Measurements from ENCODE around the gene SV2B.
"Not testable (repeated sequence)": the region's sequence is repeated elsewhere in the genome, so short reads cannot be mapped to it uniquely, and the experiment has no call there.

The SV2B gene, protein sequence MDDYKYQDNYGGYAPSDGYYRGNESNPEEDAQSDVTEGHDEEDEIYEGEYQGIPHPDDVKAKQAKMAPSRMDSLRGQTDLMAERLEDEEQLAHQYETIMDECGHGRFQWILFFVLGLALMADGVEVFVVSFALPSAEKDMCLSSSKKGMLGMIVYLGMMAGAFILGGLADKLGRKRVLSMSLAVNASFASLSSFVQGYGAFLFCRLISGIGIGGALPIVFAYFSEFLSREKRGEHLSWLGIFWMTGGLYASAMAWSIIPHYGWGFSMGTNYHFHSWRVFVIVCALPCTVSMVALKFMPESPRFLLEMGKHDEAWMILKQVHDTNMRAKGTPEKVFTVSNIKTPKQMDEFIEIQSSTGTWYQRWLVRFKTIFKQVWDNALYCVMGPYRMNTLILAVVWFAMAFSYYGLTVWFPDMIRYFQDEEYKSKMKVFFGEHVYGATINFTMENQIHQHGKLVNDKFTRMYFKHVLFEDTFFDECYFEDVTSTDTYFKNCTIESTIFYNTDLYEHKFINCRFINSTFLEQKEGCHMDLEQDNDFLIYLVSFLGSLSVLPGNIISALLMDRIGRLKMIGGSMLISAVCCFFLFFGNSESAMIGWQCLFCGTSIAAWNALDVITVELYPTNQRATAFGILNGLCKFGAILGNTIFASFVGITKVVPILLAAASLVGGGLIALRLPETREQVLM

DNA sequence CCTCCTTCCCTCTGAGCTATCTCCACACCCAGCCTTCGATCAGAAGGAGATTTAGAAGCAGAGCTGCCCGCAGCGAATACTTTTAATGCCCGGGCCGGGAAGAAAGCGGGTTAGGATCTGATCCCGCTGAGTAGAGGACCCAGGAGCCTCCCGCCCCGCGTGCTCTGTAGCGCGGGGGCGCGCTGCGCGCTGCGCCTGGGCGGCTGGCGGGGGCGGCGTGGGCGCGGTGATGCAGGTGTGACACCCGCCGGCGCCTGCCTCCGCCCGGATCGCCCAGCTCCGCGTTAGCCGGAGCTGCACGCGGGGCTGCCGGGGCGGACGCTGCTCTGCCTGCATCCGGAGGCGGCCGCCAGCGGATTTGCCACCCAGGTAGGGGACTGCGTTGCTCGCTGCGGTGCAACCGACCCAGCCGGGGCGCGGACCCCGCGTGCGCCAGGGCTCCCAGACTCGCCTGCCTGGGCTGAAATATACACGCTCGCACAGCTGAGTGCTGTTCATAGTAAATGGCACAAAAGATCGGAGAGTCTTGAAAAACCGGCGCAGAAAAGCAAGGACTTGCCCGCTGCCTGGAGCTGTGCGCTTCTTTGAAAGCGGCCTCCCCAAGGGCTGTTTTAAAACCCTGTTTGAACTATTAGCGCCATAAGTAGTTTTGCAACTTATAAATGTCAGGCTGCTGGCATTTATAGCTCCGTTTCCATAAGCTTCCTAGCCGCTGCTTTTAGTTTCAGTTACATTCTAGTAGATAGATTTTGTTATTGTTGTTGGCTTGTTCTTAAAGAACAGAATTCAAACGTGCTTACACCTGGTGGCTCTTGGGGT lies at the start of gene SV2B:
Gene SV2B, plus strand, starts transcription at position 263 of the 819 bp plus-strand sequence. CDS start 126,007 bp downstream, outside the sequence.
- peak; percentile 61 for DNase-seq

DNA sequence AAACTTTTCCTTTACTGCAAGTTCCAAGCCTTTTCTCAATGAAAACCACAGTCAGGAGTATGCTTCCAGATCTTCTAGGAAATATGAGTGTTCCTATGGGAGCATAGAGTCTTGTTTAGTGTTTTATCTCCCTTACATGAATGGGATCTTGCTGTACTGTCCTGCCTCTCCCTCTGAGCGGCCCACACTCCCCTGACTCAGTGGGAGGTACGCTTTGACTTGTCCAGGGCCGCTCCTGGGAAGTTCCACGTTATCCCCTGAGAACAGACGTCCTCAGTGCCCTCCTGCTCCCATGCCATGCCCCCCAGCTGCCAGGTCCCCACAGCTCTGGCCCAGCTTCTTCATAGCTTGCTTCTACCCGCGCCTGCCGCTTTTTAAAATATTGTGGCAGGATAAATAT lies 48.8 kb upstream of the SV2B start:
- DNase-seq, result no peak

DNA sequence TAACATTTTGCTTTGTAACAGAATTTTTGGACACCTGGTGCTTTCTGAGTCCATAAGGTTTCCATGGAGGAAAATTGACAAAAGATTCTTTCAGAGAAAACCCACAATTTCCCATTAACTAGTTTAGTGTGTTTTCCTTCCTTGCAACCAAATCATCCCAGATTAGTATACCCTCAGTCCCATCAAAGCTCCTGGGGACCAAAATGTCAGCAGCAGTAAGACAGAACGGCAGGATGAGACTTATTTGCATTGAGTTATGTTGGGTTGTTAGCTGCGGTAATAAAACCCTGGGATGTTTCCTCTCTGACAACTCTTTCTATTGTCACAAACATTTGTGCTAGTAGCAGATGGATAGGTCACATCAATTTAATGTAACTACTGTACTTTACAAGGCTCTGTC lies 45.2 kb upstream of the SV2B start:
- no peak for DNase-seq

DNA sequence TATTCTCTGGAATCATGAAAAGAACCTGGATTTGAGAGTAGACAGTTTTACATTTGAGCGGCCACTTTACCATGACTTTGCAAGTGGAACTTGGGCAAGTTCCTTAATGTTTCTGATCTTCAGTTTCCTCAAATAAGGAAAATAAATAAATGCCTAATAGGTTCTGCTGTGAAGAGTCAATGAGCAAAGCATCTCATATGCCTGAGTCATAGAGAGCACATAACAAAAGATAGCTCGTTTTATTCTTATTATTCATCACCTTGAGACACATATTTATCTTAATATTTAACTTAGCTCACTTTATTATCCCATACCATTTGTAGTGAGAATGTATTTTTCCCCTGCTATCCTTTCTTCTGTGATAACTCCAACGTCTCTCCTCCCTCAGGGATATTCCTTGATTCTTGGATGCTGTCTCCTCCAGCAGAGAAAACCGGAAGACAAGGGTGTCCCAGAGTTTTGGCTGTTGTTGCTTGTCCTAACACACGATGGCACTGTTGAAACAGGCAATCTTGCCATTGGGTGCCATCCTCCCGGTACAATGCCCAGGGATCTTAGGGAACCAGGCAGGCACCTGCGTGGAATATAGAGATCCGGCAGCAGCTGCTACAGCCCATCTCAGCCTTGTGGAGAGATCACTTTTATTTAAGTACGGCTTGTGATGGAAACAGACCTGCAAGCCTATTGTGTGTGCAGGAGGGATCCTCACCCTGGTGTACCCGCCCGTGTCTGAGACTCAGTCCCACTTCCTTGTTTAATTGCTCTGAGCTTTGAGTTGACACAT lies 44.3 kb upstream of the SV2B start:
- peak; percentile 80 for DNase-seq

DNA sequence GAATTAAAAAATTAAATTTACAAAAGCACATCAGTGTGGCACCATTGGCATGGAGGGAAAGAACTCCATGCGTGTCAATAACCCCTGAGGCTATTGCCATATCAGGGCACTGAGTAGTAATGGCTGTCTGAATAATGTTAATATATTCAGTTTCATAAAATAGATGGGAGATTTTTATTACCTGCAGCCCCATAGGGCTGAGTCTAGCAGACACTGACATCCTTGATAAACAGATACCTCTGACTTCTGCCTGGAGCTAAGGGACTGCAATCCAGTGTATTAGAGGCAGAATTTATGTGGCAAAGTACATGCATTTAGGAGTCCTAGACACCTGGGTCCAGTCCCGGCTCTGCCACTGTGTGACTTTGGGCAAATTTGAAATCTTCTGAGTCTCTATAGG lies 38.8 kb upstream of the SV2B start:
- DNase-seq, result no peak

DNA sequence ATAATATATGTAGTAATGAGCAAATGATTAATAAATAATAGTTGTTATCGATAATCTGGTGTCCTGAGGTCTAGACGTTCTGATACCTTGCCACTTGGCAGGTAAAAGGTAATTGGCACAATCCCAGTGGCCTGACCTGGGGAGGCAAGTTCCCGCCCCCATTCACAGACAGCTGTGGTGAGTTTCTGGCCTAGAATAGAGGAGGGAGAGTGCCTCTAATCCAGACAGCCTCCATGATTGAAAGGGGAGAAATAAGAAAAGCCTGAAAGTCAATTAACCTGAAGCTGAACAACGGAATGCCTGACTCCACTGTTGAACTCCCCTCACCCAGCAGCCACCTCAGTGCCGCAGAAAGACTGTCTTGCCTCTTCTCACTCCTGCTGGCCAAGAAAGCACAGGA lies 38.1 kb upstream of the SV2B start:
- DNase-seq, result no peak

DNA sequence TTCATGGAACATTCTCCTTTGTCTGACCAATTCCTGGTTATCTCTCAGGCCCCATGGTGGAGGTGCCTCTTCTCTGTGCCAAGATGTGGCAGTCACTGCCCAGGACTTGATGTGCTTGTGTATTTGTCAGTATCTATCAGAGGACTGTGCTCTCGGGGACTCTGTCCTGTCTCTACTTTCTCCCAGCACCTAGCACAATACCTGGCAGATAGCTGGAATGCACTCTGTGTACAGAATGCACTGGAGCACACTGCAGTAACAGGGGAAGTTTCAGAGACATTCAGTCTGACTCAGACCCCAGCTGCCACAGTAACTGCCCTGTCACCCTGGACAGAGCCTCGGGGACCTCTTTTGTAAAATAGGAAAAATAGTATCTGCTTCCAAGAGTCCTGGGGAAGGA lies 34.6 kb upstream of the SV2B start:
- DNase-seq, result no peak

DNA sequence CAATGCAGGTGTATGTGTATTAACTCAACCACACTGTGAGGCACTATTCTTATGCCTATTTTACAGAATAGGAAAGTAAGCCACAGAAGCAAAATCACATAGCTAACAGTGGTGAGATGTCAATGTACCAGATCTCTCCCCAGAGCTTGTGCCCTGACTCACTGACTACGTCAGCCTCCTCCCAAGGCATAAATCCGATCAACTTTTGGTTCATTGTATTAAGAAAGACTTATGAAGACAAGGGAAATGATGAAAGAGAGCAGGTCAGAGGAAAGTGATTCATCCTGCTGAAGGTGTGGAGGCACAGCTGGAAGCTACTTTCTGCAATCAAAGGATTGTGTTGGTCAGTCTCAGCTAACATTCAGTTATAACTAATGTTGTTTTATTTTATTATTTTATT lies 33.0 kb upstream of the SV2B start:
- no peak for DNase-seq

DNA sequence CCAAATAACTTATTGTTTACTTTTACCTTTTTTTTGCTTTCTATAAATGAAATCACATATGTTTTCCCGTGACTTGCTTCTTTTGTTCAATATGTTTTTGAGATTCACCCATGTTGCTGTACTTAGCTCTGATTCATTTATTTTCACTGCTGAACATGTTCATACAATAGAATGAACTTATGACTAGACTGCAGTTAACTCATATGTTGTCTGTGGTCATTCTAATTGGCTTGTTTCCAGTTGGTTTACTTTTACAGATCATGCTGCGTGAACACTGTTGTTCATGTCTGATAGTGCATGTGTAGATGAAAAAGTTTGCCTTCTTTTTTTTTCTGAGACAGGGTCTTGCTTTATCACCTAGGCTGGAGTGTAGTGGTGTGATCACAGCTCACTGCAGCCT lies 31.6 kb upstream of the SV2B start:
- DNase-seq, result no peak

DNA sequence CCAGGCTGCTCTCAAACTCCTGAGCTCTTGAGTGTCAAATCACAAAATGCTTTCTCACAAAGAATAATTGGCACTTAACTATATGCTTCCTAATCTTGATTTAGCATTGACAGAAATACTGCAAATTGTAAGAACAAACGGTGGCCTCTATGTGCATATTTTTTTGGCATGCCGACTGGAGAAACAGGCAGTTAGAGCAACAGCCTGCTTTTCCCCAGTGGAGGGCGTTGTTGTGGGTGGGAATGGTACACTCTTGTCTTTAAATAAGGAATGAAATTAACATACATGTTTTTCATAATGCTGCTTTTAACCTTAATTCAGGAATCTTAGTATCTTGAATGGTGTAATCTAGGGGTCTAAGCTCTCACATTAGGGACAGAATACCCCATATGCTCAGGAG lies 31.1 kb upstream of the SV2B start:
- no peak for DNase-seq

DNA sequence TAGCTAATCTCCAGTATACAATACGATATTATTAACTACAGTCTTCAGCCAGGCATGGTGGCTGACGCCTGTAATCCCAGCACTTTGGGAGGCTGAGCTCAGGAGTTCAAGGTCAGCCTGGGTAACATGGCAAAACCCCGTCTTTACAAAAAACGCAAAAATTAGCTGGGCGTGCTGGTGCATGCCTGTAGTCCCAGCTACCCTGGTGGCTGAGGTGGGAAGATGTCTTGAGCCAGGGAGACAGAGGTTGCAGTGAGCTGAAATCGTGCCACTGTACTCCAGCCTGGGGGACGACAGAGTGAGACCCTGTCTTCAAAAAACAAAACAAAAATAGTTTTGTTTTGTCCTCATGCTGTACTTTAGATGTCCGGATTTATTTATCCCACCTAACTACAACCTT lies 29.2 kb upstream of the SV2B start:
- no peak for DNase-seq

DNA sequence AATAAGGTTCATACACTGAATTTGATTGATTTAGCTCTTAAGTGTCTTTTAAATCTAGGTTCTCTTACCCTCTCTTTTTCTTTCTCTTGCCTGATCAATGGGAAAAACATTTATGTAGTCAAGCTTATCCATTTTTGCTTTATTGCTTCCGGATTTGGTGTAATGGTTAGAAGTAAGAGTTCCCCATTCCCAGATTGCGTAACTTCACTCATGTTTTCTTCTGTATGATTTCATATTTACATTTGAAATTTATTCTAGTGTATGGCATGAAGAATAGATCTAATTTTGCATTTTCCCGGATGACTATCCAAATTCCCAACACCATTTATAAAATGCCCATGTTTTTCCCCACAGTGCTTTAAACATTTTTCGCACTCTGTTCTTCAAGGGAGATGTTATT lies 27.9 kb upstream of the SV2B start:
- DNase-seq, result no peak

DNA sequence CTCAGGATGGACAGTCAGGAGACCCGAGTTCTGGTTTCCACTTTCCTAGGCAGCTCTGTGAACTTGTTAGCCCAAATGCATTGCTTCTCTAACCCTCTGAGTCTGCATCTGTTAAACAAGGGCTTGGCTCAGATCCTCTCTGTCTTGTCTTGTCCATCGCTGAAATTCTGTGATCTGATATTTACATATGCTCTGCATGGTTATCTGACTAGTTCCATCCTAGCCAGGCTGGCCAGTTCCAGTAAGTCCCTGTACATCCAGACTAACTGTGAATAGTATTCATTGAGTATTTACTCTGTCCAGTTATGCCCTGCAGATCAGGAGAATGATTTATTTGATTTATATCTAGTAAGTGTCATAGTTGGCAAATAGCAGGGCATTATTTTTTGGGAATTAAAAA lies 27.0 kb upstream of the SV2B start:
- no peak for DNase-seq

DNA sequence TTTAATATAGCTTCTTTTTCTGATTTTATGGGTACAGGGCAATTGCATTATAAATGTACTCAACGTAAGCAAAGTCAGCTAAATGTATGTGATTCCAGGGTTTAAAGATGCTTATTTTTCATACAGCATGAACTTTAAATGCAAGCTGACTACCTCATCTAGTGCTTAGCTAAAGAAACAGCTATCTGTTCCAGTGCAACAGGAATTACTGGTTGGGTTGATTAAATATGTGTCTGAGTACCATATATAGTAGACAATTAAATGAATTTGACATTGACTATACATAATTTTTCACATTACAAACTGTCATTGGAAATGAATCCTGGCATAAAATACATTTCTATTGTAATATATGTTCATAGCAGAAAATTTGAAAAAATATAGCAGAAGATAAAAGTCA lies 26.3 kb upstream of the SV2B start:
- no peak for DNase-seq

DNA sequence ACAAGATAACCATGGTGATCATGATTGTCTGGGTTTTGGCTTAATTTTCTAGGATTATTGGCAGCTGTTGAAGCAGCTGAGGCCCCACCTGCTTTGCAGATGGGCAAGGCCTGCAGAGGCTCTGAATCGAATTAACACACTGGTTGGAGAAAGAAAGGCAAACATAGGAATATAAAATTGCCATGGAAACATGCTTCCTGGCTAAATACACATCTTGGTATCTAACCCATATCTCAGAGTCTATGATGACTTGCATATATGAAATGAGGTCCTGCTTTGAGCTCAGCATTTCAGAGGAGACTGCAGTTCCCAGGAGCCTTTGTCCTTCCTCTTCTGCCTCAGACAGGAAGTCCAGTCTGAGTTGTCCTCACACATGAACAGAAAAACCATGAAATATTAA lies 24.3 kb upstream of the SV2B start:
- DNase-seq, result peak; percentile 17

DNA sequence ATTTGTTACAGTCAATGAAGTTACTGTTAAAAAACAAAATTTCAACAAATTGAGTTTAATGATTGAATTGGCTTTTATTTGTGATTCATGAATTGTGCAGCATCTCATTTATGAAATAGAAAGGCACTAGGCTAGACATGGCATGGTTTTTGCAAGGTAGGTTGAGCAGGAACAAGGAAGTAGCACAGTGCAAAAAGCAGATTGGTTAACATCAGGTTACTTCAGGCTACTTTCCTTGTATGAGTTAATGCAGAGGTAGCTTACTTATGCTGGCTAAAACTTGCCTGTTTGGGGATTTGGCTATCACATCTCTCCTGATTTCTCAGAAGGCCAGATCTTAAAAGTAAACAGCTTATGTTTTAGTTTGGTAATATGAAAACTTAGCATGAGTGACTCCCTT lies 23.0 kb upstream of the SV2B start:
- DNase-seq, result no peak

DNA sequence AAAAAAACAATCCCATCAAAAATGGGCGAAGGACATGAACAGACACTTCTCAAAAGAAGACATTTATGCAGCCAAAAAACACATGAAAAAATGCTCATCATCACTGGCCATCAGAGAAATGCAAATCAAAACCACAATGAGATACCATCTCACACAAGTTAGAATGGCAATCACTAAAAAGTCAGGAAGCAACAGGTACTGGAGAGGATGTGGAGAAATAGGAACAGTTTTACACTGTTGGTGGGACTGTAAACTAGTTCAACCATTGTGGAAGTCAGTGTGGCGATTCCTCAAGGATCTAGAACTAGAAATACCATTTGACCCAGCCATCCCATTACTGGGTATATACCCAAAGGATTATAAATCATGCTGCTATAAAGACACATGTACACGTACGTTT lies 6.2 kb upstream of the SV2B start:
- not testable (repeated sequence) for DNase-seq

DNA sequence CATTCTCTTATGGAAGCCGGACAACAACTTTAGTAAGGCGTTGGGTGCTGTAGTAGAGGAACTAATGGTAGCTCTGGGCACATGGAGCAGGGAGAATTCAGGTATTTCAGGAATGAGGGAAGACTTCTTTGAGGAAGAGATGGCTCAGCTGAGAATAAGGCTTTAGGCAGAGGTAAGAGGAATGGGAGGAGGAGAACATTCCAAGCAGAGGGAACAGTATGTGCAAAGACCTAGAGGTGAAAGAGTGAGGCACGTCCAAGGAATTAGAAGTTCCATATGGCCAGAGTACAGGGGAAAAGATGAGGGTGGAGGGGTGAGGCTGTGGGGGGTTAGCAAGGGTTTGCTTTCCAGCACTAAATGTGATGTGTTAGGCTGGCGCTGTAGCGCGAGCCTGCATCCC lies 1.6 kb upstream of the SV2B start:
- no peak for DNase-seq

DNA sequence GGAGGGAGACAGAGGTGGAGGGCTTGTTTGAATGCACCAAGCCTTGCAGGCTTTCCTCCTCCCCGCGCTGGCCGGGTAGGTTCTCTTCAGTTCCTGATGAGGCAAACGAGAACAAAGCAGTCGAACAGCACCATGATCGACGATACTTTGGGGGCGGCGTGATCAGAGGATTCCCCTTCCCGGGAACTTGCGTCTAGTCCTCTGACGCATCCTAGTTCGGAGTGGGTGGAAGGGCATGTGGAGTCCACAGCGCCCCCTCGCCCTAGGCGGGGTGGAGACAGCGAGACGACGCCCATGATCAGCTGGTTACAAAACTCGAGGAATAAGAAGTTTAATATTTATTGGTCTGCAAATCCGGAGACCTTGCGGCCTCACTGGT lies 452 bp upstream of the SV2B start:
- DNase-seq, result no peak

DNA sequence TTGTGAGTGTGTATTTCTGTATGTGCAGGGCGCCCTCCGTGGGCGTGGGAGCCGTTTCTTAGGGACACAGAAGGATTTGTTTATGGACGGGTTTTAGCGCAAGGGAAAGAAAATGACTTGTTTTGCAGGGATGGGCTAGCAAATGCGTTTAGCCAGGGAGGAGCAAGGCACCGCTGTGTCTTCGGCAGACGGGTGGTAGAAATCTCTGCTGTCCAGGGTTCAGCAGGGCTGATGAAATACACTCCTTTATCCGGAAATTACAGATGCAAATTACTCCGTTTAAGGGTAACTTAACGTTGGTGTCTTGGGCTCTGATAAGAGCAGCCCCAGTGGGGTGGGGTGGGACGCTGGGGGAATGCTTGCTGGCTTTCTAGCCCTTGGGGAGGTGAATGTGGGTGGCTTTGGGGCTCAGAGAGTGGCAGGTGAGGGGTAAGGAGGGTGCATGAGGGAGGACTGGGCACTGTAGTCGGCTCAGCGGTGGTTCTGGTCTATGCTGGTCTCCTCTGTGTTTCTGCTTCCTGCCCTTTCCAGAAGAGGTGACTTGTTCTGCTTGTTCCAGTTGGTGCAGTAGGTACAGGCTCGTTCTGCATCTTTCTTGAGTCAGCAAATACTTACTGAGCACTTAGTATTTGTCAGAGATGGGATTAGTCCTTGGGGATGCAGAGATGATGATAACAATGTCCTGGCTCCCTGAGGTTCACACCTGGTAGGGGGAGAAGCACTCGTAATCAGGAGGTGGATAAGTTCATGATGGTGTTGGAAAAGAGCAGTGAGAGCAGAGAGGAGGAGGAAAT lies 954 bp downstream of the SV2B start:
- DNase-seq, result no peak

DNA sequence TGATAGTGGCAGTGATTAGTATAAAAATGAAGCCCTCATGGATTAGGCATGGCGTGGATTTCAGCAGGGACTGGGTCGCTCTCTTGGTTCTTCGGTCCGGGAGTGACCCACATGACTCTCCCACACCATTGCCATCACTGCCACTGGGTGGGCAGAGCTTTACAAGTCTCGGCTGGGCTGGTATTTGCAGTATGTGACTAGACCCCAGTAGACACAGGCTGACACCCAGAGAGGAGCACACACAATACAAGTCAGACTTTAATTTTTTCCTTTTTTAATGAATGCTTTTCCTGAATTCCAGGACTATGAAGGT lies 1.5 kb downstream of the SV2B start:
- DNase-seq, result no peak

DNA sequence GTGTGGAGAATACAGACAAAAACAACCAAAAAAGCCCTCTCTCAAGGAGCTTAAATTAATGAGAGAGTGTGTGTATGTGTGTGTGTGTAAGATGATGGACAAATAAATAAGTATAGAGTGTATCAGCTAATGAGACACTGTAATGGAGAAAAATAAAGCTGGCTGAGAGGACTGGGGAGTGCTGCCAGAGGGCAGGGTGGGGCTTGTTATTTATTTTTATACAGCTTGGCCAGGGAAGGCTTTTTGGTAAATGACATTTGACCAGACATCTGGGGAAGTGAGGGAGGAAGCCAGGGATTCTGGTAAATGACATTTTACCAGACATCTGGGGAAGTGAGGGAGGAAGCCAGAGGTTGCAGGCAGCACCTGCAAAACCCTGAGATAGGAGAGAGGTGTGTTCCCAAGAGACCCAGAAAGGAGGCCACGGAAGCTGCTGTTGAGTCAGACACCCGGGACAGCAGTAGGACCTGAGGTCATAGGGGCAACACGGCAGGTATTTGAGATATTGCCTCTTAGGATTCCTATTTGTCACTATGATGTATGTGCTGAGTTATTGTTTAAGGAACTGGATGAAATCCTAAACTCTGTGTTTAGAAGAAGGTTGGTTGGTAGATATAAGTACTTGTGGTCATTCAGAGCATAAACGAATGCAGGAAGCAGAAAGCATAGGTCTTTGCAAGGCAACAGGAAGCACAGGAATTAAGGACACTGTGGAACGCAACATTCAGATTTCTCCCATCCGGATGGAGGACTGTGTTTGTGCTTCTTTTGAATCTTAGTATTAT lies 2.7 kb downstream of the SV2B start:
- DNase-seq, result no peak

Measured in COR-L47 (cell line).